Tongue (tissue), 2 donors: ENCODE results near the gene SEL1L. TPM values are rescaled to one million over a fixed set of nuclear protein-coding genes. Genes with fewer than 3 reads are reported as not detected.
A peak's percentile ranks its signal among the peaks of the same experiment; 100 is the strongest.
"Not testable (repeated sequence)": the region's sequence is repeated elsewhere in the genome, so short reads cannot be mapped to it uniquely, and the experiment has no call there.

ENCODE experiments used
- DNase-seq: peaks from one replicate; pipeline ENCODE4 v3.0.0-alpha.2; 2015
- total RNA-seq: library from RNA; depleted of rRNA; stranded (reverse); fragments of >200 nt; gene quantifications from one replicate; pipeline ENCODE4 v1.2.3, GENCODE V29; 2014

The SEL1L gene
- total RNA-seq, 1 donor from 2014 or later = 56.5 TPM

GRCh38 chr14:81525129-81525528 lies 8.5 kb downstream of the SEL1L start:
- no peak for DNase-seq

DNA sequence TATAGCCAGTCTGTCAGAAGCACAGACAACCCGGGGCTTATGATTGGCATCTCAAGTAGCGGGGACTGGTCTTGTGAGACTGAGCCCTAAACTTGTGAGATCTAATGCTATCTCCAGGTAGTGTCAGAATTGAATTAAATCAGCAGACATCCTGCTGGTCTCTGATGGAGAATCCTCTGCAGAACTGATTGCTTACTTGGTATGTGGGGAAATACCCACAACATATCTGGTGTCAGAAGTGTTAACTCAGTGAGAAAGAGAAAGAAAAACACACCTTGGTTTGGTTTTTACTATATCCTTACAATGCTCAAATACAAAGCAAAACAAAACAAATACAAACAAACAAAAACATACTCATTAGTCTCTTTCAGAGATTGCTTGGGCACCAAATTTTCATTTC lies 10.0 kb downstream of the SEL1L start:
- DNase-seq = no peak

- DNase-seq = no peak
Measured at GRCh38 chr14:81523016-81523415, 10.6 kb downstream of the SEL1L start.

DNA sequence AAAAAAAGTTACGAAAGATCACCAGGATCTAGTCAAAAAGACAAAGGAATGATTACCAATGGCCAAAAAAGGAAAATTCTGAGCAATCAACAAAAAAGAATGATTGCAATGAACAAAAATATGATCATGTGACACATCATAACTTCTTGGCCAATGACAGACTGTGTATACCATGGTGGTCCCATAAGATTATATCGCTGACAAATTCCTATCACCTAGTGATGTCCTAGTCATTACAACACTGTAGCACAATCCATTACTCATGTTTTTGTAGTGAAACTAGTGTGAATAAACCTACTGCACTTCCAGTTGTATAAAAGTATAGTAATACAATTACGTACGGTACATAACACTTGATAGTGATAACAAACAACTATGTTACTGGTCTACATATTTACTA lies 12.3 kb downstream of the SEL1L start:
- DNase-seq = no peak

DNA sequence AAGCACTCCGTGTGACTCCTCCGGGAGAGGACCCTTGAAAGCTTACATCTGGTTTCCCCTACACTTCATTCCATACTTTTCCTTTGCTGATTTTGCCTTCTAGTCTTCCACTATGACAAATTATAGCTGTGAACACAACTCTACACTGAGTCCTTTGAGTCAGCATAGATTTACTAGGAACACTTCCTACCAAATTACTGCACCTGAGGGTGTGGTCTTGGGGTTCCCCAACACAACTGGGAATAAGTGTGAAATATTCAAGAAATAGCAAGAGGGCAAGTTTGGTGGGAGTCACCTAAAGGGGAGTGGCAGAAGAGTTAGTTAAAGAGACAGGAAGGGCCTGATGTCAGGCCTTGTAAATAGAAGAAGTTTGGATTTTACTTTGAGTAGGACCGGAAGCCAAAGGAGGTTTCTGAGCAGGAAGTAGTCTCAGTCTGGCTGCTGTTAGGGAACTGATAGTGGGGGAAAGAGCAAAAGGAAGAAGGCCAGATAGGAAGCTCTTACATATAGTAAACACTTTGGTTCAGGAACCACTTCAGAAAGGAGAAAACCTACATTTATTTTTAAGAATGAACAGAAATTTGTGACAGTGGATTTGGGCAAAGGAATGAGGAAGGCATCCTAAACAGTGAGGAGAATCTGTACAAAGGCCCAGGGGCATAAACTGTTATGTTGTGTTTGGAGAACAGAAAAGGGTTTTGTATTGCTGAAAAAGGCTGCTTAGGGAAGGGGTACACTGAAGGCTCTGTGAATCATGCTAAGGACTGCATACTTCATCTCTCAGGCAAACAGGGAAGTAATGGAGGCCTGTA lies 14.2 kb downstream of the SEL1L start:
- peak; percentile 13 for DNase-seq

GRCh38 chr14:81517798-81518398 lies 15.8 kb downstream of the SEL1L start:
- DNase-seq = no peak

DNA sequence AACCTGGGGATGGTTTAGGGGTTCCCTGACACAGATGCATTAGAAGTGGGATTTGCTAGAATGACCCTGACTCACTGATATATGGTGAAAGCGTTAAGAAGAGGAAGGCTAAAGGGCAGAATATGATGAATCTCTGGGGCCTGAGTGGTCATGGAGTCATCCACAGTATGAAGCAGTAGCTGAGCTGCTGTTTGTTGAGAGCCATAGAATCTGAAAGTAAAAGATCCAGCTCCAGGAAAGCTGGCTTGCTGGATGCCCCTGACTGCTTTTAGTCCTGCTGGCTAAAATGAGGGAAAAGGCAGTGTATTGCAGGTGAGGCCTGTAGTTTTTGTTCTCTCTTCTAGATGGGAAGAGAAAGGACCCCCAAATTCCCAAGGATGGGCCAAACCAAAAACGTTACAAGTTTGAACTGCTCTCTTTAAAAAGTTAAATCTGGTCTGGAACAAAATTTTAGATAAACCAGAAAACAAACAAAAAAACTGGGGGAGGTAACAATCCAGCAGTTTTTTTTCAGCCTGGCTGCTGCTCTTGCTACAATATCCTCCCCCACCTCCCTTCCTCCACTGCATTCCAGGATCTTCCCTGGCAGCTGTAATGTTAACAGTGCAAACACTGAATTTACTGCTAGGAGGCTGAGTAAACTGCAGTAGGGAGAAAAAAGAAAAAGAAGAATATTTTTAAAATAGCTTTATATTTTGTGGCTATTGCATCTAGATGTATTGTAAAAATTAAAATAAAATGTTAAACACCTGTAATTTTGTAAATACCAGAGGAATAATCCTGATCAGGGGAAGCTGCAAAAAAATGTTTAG lies 16.5 kb downstream of the SEL1L start:
- DNase-seq = peak; percentile 66

- DNase-seq = not testable (repeated sequence)
Measured at GRCh38 chr14:81515927-81516326, 17.7 kb downstream of the SEL1L start.

GRCh38 chr14:81512826-81513225 lies 20.8 kb downstream of the SEL1L start:
- not testable (repeated sequence) for DNase-seq

DNA sequence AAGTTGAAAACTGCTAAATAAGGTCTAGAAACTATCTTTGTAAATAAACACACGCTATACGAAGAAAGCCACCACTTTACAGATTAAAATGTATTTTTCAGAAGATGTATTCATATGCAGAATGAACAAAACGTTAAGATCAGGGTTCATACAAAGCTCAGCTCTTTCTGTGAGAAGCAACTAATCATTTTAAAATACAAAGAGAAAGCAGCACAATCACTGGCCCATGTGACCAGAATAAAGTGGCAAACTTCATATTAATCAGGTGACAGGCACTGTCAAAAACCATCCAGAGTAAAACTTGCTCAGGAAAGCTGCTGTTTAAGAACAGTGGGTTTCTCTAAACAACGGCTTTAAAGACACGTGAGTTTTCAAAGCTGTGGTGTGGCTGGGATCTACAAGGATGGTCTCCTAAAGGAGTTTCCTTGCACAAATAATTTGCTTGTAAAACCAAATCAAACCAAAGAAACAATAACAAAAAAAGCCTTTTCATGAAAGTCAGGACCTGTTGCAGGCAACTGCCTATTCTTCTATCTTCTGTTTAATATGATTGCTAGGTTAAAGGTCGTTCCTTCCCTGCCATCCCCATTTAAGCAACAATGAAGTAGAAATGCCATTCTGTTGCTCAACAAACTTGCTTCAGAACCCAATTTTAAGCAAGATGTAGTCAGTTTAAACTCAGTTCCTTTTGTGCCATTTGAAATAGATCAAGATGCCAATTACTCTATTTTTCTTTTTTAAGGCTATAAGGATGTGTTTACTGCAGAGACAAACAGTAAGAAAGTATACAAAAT lies 22.3 kb downstream of the SEL1L start:
- DNase-seq = no peak

- DNase-seq = peak; percentile 3
Measured at GRCh38 chr14:81509838-81510452, 23.7 kb downstream of the SEL1L start.

DNA sequence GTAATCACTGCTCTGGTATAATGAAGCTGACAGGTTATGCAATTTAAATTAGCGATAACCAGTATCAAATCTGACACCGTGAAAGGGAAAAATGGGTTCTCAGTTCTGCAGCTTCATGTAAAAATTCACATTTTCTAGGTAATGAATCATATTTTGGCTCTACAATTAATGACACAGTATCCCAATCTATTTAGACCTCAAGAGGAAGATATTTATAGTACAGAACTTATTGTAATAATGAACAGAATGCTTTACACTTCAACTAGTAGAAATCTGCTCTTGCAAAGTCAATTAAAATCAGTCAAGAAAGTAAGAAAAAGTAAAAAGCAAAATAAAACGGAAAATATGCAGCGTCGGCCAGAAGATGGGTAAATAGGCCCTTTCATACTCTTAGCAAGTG lies 24.3 kb downstream of the SEL1L start:
- DNase-seq = no peak

GRCh38 chr14:81506487-81506886 lies 27.2 kb downstream of the SEL1L start:
- DNase-seq = no peak

- no peak for DNase-seq
Measured at GRCh38 chr14:81504864-81505263, 28.8 kb downstream of the SEL1L start.

DNA sequence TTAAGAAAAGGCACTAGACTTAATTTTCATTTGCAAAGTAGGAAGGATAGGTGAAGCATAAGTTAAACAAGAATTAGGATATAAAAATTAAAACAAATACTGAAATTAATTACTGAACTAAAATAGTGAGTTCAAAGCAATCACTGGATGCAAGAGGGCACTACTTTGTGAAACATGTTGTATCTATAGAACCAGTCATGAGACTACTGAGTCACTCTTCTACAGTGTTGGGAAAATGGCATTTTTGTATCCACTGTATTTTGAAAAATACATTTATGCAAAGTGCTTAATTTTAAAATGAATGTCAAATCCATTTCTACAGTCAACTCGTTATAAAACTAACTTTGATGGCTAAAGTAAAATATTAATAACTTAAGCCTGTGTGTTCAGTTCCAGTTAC lies 47.9 kb downstream of the SEL1L start:
- no peak for DNase-seq

DNA sequence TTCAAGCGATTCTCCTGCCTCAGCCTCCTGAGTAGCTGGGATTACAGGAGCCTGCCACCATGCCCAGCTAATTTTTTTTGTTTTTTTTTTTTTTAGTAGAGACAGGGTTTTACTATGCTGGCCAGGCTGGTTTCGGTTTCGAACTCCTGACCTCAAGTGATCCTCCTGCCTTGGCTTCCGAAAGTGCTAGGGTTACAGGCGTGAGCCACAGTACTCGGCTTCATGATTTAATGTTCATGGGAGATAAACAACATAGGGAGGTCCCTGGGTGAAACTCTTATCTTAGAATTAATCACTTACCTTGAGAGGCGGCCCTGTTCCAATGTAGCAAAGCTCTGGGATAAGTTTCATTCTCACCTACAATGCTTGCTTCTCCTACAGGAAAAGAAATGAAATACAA lies 48.3 kb downstream of the SEL1L start:
- no peak for DNase-seq

- no peak for DNase-seq
Measured at GRCh38 chr14:81484120-81484519, 49.5 kb downstream of the SEL1L start.

GRCh38 chr14:81480741-81481140 lies 52.9 kb downstream of the SEL1L start:
- no peak for DNase-seq

DNA sequence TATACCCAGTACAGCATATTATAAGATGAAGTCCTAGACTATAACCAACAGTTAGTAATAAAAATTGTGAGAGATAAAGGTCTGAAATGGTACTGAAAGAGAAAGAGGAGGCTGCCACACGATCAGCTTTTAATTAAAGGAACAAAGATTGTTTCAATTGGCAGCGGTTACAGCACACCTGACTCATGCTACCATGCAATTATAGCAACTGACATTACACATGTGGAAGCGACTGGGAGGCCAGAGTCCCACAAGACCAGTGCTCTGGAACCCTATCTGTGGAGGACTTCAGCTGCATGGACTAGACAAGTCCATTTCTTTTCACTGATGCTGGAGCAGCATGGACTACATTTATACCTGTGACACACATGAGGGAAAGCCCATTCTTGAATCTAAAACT lies 55.2 kb downstream of the SEL1L start:
- no peak for DNase-seq

DNA sequence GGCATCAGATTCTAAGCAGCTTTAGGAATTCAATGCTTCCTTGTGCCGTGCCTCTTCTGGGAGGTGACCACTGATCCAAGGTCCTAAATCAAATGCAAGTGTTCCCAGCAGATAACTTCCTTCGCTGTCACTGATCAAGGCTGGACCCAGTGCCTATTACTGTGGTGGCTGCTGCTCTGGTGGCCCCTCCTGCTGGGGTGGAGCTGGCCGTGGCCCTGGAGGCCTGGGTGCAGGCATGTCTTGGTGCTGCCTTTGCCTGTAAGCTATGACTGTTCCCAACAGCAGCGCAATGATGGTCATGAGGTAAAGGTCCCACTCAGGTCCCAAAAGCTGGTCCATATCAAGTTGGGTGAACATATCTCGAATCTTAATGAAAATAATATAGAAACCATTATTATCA lies 56.8 kb downstream of the SEL1L start:
- DNase-seq = no peak

DNA sequence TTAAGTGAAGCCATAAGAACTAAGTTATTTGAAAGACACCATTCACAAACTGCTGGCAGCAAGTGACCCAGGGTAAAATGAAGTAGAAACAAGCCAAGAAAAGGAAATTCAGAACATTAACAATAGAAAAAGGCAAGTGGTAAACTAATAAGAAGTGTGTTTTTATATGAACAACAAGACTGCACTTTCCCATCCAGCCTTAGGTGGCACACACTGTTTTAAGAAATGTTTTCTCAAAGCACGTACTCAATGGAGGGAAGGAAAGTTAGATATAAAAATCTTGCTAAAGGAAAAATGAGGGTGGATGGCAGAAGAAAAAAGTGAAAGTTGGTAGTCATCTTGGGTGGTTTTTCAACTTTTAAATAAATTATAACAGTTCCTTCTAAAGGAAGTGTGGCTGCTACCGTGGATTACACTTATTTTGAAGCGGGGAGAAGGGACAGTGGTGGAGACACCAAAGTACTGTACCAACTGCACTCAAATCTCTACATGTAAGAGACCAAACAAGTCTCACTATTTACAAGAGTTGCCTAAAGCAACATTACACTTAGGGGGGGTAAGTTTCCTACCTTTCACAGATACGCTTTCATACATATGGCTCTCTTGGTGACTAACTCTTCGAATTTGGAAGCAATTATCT lies 58.8 kb downstream of the SEL1L start:
- DNase-seq = no peak

GRCh38 chr14:81474148-81474492 lies 59.5 kb downstream of the SEL1L start:
- DNase-seq = no peak
